Loucy (cell line): Measurements from ENCODE around the gene ARL2.

Source experiments
- H2AFZ ChIP-seq: fragments of 200-600 bp; sonication (generic); 2 replicates; pipeline ENCODE4 v1.6.0; 2016; ENCODE audit warnings: antibody characterized with exemption, mild to moderate bottlenecking, low read length, moderate library complexity
- H3F3A ChIP-seq: fragments of 200-600 bp; 2 replicates; pipeline ENCODE4 v1.6.0; 2016; ENCODE audit warnings: antibody characterized with exemption, low read depth, mild to moderate bottlenecking
- H3K27me3 ChIP-seq: fragments of 200-600 bp; sonication (generic); 2 replicates; pipeline ENCODE4 v1.6.1; 2014; ENCODE audit warnings: low read length, mild to moderate bottlenecking; ENCODE audit not compliant: insufficient read depth, poor library complexity, severe bottlenecking
- H3K36me3 ChIP-seq: fragments of 200-600 bp; sonication (generic); 2 replicates; pipeline ENCODE4 v1.6.1; 2016; ENCODE audit warnings: low read length; ENCODE audit not compliant: insufficient read depth
- H3K4me1 ChIP-seq: fragments of 200-600 bp; sonication (generic); 2 replicates; pipeline ENCODE4 v1.5.1; 2014; ENCODE audit warnings: low read length, mild to moderate bottlenecking; ENCODE audit not compliant: insufficient read depth, poor library complexity, severe bottlenecking
- H3K4me2 ChIP-seq: fragments of 200-600 bp; sonication (generic); 2 replicates; pipeline ENCODE4 v1.6.0; 2014; ENCODE audit warnings: antibody characterized with exemption, low read length, low read depth, mild to moderate bottlenecking; ENCODE audit not compliant: poor library complexity, severe bottlenecking
- H3K4me3 ChIP-seq: fragments of 200-600 bp; sonication (generic); 2 replicates; pipeline ENCODE4 v1.5.1; 2014; ENCODE audit warnings: low read length, mild to moderate bottlenecking, mixed read lengths; ENCODE audit not compliant: poor library complexity, severe bottlenecking
- H3K79me2 ChIP-seq: fragments of 200-600 bp; sonication (generic); 2 replicates; pipeline ENCODE4 v1.6.1; 2014; ENCODE audit warnings: low read length; ENCODE audit not compliant: insufficient read depth
- H3K9ac ChIP-seq: fragments of 200-600 bp; sonication (generic); 2 replicates; pipeline ENCODE4 v1.6.0; 2014; ENCODE audit warnings: mild to moderate bottlenecking, low read depth, low read length, moderate library complexity; ENCODE audit not compliant: poor library complexity, severe bottlenecking
- H3K9me2 ChIP-seq: fragments of 200-600 bp; sonication (generic); replicated peaks from 2 replicates; pipeline ENCODE4 v1.6.1; 2016; ENCODE audit warnings: low read depth, low read length, mixed read lengths
- H3K9me3 ChIP-seq: fragments of 200-600 bp; sonication (generic); 2 replicates; pipeline ENCODE4 v1.6.1; 2014; ENCODE audit warnings: mild to moderate bottlenecking, antibody characterized with exemption, low read length, low read depth; ENCODE audit not compliant: insufficient read depth
- H4K20me1 ChIP-seq: fragments of 200-600 bp; sonication (generic); 2 replicates; pipeline ENCODE4 v1.6.0; 2014; ENCODE audit warnings: antibody characterized with exemption, low read length, mild to moderate bottlenecking; ENCODE audit not compliant: insufficient read depth, poor library complexity, severe bottlenecking
- EZH2phosphoT487 ChIP-seq: fragments of 200-600 bp; IDR thresholded peaks from 2 replicates; pipeline ENCODE4 v1.6.1; 2018; ENCODE audit warnings: antibody characterized with exemption, mild to moderate bottlenecking, moderate library complexity, borderline replicate concordance
- TF ChIP-seq, protein P1 (sequence below): fragments of 200-600 bp; sonication (generic); conservative IDR thresholded peaks from 2 replicates; pipeline ENCODE4 v1.5.1; 2014; ENCODE audit warnings: mild to moderate bottlenecking, antibody characterized with exemption, low read length

The ARL2 gene

DNA sequence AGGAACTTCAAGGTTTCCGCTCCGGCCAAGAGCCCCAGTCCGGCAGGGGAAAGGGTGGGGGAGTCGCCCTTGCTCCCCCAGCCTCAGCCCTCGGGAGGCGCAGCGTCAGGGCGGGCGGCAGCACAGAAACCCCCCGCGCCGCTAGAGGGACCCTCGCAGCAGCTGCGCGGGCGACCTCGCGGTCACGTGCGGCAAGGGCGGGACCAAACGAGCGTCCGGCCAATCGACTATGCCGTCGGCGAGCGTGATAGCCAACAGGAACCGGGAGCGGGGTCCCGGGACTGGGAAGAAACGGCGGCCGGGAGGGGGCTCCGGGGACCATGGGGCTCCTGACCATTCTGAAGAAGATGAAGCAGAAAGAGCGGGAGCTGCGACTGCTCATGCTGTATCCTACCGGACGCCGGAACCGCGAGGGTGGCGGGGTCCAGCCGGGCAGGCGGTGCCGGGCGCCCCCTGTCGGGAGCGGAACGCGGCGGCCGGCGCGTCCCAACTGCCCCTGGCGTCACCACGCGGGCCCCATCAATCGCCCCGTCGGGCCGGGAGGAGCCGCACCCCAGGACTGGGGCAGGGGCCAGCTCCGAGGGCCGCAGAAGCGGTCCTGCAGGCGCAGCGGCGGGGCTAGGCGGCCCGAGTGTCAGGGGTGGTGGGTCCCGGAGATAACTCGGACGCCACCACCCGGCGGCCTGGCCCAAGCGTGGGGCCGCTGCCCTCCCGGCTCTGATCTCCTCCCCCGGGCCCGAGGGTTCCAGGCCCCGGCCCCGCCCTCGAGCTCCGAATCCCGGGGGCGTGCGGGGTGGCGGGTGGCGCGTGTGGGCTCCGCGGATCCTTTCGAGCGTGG, at the start of gene ARL2:
Gene ARL2 (plus strand): TSS at position 273 of the 838 bp plus-strand sequence. CDS start 48 bp downstream, at position 321.
- peaks cover 23% of the 10 kb centered on the region for H3K4me1 ChIP-seq
- peak within 1 kb of the TSS; percentile 85 for H3K4me2 ChIP-seq
- no peak for TF ChIP-seq EZH2phosphoT487
- TF ChIP-seq, protein P1, sequence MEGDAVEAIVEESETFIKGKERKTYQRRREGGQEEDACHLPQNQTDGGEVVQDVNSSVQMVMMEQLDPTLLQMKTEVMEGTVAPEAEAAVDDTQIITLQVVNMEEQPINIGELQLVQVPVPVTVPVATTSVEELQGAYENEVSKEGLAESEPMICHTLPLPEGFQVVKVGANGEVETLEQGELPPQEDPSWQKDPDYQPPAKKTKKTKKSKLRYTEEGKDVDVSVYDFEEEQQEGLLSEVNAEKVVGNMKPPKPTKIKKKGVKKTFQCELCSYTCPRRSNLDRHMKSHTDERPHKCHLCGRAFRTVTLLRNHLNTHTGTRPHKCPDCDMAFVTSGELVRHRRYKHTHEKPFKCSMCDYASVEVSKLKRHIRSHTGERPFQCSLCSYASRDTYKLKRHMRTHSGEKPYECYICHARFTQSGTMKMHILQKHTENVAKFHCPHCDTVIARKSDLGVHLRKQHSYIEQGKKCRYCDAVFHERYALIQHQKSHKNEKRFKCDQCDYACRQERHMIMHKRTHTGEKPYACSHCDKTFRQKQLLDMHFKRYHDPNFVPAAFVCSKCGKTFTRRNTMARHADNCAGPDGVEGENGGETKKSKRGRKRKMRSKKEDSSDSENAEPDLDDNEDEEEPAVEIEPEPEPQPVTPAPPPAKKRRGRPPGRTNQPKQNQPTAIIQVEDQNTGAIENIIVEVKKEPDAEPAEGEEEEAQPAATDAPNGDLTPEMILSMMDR = peak; percentile 58

DNA sequence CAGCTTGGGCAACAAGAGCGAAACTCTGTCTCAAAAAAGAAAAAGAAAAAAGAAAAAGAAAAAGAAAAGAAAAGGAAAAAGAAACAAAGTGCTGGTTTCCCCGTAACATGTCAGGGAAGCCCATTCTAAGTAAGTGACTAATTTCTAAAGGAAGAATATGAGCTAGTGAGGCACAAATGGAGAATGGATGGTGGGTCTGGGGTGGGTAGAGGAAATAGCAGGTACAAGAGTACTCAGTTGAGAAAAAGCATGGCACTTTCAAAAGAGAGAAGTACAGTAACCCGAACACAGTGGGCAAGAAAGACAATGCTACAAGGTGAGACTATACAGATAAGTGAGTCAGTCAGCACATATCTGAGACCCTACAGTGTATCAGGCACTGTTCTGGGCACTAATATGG, 46.6 kb upstream of the ARL2 start:
- H3K4me2 ChIP-seq = no peak overlapping the region
- TF ChIP-seq EZH2phosphoT487 = no peak
- TF ChIP-seq, protein P1 = no peak
- no peaks in the 10 kb centered on the region for H3F3A ChIP-seq
- H3K27me3 ChIP-seq = no peaks in the 10 kb centered on the region
- no peak overlapping the region for H2AFZ ChIP-seq
- no peaks in the 10 kb centered on the region for H3K9me2 ChIP-seq
- no peak overlapping the region for H3K4me3 ChIP-seq
- H4K20me1 ChIP-seq = no peaks in the 10 kb centered on the region
- no peaks in the 10 kb centered on the region for H3K79me2 ChIP-seq
- no peaks in the 10 kb centered on the region for H3K36me3 ChIP-seq
- H3K9ac ChIP-seq = no peak overlapping the region
- no peaks in the 10 kb centered on the region for H3K9me3 ChIP-seq
- no peaks in the 10 kb centered on the region for H3K4me1 ChIP-seq

More for the DNA sequence above, at the start of gene ARL2:
- Histone ChIP-seq H3K9me2 (no peaks in the 10 kb centered on the region), H3K4me3 (peak within 1 kb of the TSS; percentile 89), H3K27me3 (no peaks in the 10 kb centered on the region), H3K79me2 (peaks cover 32% of the 10 kb centered on the region), H4K20me1 (peaks cover 8% of the 10 kb centered on the region), H2AFZ (peak within 1 kb of the TSS; percentile 93), H3K36me3 (peaks cover 3% of the 10 kb centered on the region; the same call in 1 of the 2 replicates), H3K9me3 (no peaks in the 10 kb centered on the region), H3K9ac (peak within 1 kb of the TSS; percentile 91), H3F3A (peaks cover 6% of the 10 kb centered on the region)

- Histone ChIP-seq H3K4me3 (no peak overlapping the region), H3K27me3 (no peaks in the 10 kb centered on the region), H4K20me1 (no peaks in the 10 kb centered on the region), H3K9me2 (no peaks in the 10 kb centered on the region), H3K36me3 (no peaks in the 10 kb centered on the region), H3K4me2 (no peak overlapping the region), H3K79me2 (no peaks in the 10 kb centered on the region), H2AFZ (no peak overlapping the region), H3K9me3 (no peaks in the 10 kb centered on the region), H3K9ac (no peak overlapping the region), H3K4me1 (no peaks in the 10 kb centered on the region), H3F3A (no peaks in the 10 kb centered on the region)
- TF ChIP-seq EZH2phosphoT487 = no peak
- TF ChIP-seq, protein P1 = no peak
Measured at GRCh38 chr11:64969209-64969608, 44.8 kb upstream of the ARL2 start.
